ENCODE measurements around the gene STARD10.

GRCh38 chr11:72727521-72727920, 66.3 kb downstream of the STARD10 start:
- TF ChIP-seq REST (IDR thresholded peaks at IDR 0.05; ENCODE audit: insufficient read depth in 1 of 2, low read depth in 2 of 2, low read length in 2 of 2) (no peak), TAF1 (IDR thresholded peaks at IDR 0.05; ENCODE audit: borderline replicate concordance, insufficient read depth, low read length) (no peak), FOXP2 (optimal IDR thresholded peaks at IDR 0.05; ENCODE audit: borderline replicate concordance, extremely low read depth, extremely low read length, insufficient read depth) (no peak), POLR2AphosphoS5 (IDR thresholded peaks at IDR 0.05; ENCODE audit: low read depth, low read length) (no peak)

All from PFSK-1 (cell line).